ENCODE measurements around the gene SELENON. TPM values are rescaled to one million over a fixed set of nuclear protein-coding genes. Genes with fewer than 3 reads are reported as not detected.

Gene SELENON
- total and polyA plus RNA-seq, 2 of the 8 experiments (the other 6 are each of a cell fraction or from before 2014, with no cell fraction given), result 43.0 to 77.6 TPM

DNA sequence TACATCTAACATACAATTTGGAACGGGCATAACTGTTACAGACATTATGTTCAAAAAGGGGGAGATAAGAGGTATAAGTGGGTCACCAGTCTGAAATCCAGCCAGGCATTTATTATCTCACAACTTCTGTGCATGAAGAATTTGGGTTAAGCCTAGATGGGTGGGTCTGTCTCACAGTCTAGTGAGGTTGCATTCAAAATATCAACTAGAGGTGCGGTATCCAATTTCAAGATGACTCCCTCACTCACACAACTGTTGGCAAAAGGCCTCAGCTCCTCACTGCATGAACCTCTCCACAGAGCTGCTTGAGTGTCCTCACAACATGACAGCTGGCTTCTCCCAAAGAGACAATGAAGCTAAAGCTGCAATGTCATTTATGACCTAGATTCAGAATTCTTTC, 54.6 kb downstream of the SELENON start:
- DNase-seq (ENCODE audit: low read depth in 1 of 2, low spot score in 2 of 2), result no peak
- no peak overlapping the region for H4K8ac ChIP-seq (ENCODE audit: extremely low read depth, insufficient read depth, low read length)
- no peak overlapping the region for H2BK5ac ChIP-seq (ENCODE audit: low read depth, low read length)
- peaks cover 0 to 3% of the 10 kb centered on the region in 2 experiments for H4K20me1 ChIP-seq (replicated peaks in 1 of 2; ENCODE audit: control insufficient read depth in 1 of 2, insufficient read depth in 2 of 2, low read length in 2 of 2)
- no peaks in the 10 kb centered on the region for H3K27me3 ChIP-seq (replicated peaks in 1 of 4; ENCODE audit: control insufficient read depth in 3 of 4, extremely low read depth in 1 of 4, insufficient read depth in 3 of 4, low read length in 3 of 4)
- H3K27ac ChIP-seq (ENCODE audit: low read depth, low read length), result no peak overlapping the region
- no peaks in the 10 kb centered on the region for H3K9me3 ChIP-seq (ENCODE audit: insufficient read depth in 2 of 2, low read depth in 1 of 2, low read length in 1 of 2)
- H4K5ac ChIP-seq (ENCODE audit: insufficient read length, low read depth, low read length), result no peak overlapping the region
- no peak for TF ChIP-seq HDAC6 (IDR thresholded peaks at IDR 0.05; ENCODE audit: low read depth, low read length)
- TF ChIP-seq NRF1 (IDR thresholded peaks at IDR 0.05; ENCODE audit: low read depth, low read length), result no peak
- TF ChIP-seq EZH2 (IDR thresholded peaks at IDR 0.05; ENCODE audit: low read depth, low read length, severe bottlenecking), result no peak
- TF ChIP-seq CHD1 (IDR thresholded peaks at IDR 0.05; ENCODE audit: low read depth, low read length), result no peak
- TF ChIP-seq HDAC2 (IDR thresholded peaks at IDR 0.05; ENCODE audit: borderline replicate concordance in 1 of 2, low read depth in 2 of 2, low read length in 2 of 2), result no peak
- peaks cover 5% of the 10 kb centered on the region for H3K79me1 ChIP-seq (ENCODE audit: low read depth, low read length)
- 86% methylated on average over 2 of the region's 2 CpGs; no CpG with 5 or more reads in 1 of the 2 experiments for WGBS, 2 experiments (ENCODE audit: extremely low coverage in 1 of 2, insufficient coverage in 1 of 2, insufficient read length in 1 of 2, insufficient replicate concordance in 2 of 2, low coverage in 1 of 2, low lambda C conversion rate in 2 of 2, missing lambda C conversion rate in 1 of 2)
- H2AFZ ChIP-seq (ENCODE audit: low read length), result no peak overlapping the region
- no peak overlapping the region for H3K4me3 ChIP-seq (ENCODE audit: extremely low read depth in 1 of 4, insufficient read depth in 2 of 4, low read depth in 3 of 4, low read length in 4 of 4)
- ChIA-PET POLR2A (ENCODE audit: partially characterized antibody) (interaction anchor here (1.3 to 2.1 kb wide), 3 partner anchors 9 to 20 kb away, joined by 4 to 7 read pairs (median 6); partner anchors contain the start of gene PAQR7), CTCF (ENCODE audit: partially characterized antibody) (interaction anchor here (0.6 to 2.1 kb wide), 3 partner anchors 13 to 284 kb away, joined by 3 to 7 read pairs (median 3); no protein-coding TSS in a partner anchor)
- H3K18ac ChIP-seq (ENCODE audit: extremely low read depth, low read length), result no peak overlapping the region
- no peak overlapping the region for H3K4ac ChIP-seq (replicated peaks; ENCODE audit: insufficient read length, low read depth, low read length)
- H4K91ac ChIP-seq (replicated peaks; ENCODE audit: insufficient read length, low read length), result no peak overlapping the region
- H3K4me1 ChIP-seq (replicated peaks in 1 of 4; ENCODE audit: control insufficient read depth in 3 of 4, insufficient read depth in 4 of 4, low read length in 3 of 4), result no peaks in the 10 kb centered on the region; a peak in 2 of 7 replicates
- peaks cover 6 to 82% of the 10 kb centered on the region in 2 experiments; a peak in 3 of 4 replicates for H3K79me2 ChIP-seq (ENCODE audit: control insufficient read depth in 1 of 2, insufficient read depth in 2 of 2, low read length in 2 of 2)
- H3K23me2 ChIP-seq (ENCODE audit: low read depth, low read length), result peaks cover 11% of the 10 kb centered on the region
- no peak for FAIRE-seq
- H2BK12ac ChIP-seq (ENCODE audit: low read depth, low read length), result no peak overlapping the region
- no peak overlapping the region for H3K56ac ChIP-seq (replicated peaks; ENCODE audit: insufficient read length, low read depth, low read length)
- H2BK15ac ChIP-seq (ENCODE audit: low read length), result no peak overlapping the region
- no peak overlapping the region for H2BK20ac ChIP-seq (ENCODE audit: low read length)
- H2AK5ac ChIP-seq (ENCODE audit: low read depth, low read length), result no peak overlapping the region
- H3K4me2 ChIP-seq (ENCODE audit: insufficient read depth in 1 of 2, low read depth in 2 of 2, low read length in 2 of 2), result no peak overlapping the region
- no peak overlapping the region for H3K9ac ChIP-seq (replicated peaks in 1 of 4; ENCODE audit: extremely low read depth in 1 of 4, low read depth in 3 of 4, low read length in 3 of 4)
- no peaks in the 10 kb centered on the region; a peak in 1 of 8 replicates for H3K36me3 ChIP-seq (ENCODE audit: control insufficient read depth in 2 of 4, insufficient read depth in 4 of 4, low read length in 3 of 4)
- H3K14ac ChIP-seq (ENCODE audit: insufficient read length), result no peak overlapping the region
- no peak overlapping the region for H3K23ac ChIP-seq (ENCODE audit: insufficient read length)
- H2BK120ac ChIP-seq (replicated peaks; ENCODE audit: low read depth, low read length), result no peak overlapping the region

Data from H1 (cell line).